OCI-LY1 (cell line): ENCODE measurements around the gene AFDN.

Experiments used
- H2AFZ ChIP-seq: fragments of 200-600 bp; sonication (generic), shearing (Covaris generic); 2 replicates; pipeline ENCODE4 v1.6.0; 2014; ENCODE audit warnings: antibody characterized with exemption, mild to moderate bottlenecking, low read length
- H3F3A ChIP-seq: fragments of 200-600 bp; sonication (generic), shearing (Covaris generic); 2 replicates; pipeline ENCODE4 v1.6.0; 2014; ENCODE audit warnings: mild to moderate bottlenecking, antibody characterized with exemption, low read length, moderate library complexity; ENCODE audit not compliant: insufficient read depth
- H3K27ac ChIP-seq: fragments of 200-600 bp; sonication (generic); 2 replicates; pipeline ENCODE4 v1.5.1; 2014; ENCODE audit warnings: low read length, mixed run types, mild to moderate bottlenecking, low read depth; ENCODE audit not compliant: poor library complexity, severe bottlenecking
- H3K27me3 ChIP-seq: fragments of 200-600 bp; sonication (generic); 2 replicates; pipeline ENCODE4 v1.6.0; 2014; ENCODE audit warnings: antibody characterized with exemption, mild to moderate bottlenecking, low read length, moderate library complexity; ENCODE audit not compliant: insufficient read depth
- H3K36me3 ChIP-seq: fragments of 200-600 bp; sonication (generic); 2 replicates; pipeline ENCODE4 v1.6.1; 2014; ENCODE audit warnings: mild to moderate bottlenecking, antibody characterized with exemption, low read length, moderate library complexity, mixed read lengths; ENCODE audit not compliant: insufficient read depth
- H3K4me1 ChIP-seq: fragments of 200-600 bp; sonication (generic); 2 replicates; pipeline ENCODE4 v1.5.1; 2014; ENCODE audit warnings: mild to moderate bottlenecking, low read length, moderate library complexity; ENCODE audit not compliant: insufficient read depth, severe bottlenecking
- H3K4me2 ChIP-seq: fragments of 200-600 bp; sonication (generic), shearing (Covaris generic); 2 replicates; pipeline ENCODE4 v1.6.1; 2014; ENCODE audit warnings: low read length
- H3K4me3 ChIP-seq: fragments of 200-600 bp; sonication (generic); 2 replicates; pipeline ENCODE4 v1.5.1; 2014; ENCODE audit warnings: low read length, low read depth, mild to moderate bottlenecking, mixed read lengths; ENCODE audit not compliant: poor library complexity, severe bottlenecking
- H3K79me2 ChIP-seq: fragments of 200-600 bp; shearing (Covaris generic); 2 replicates; pipeline ENCODE4 v1.6.1; 2016; ENCODE audit warnings: mixed run types, low read length, mixed read lengths; ENCODE audit not compliant: insufficient read depth
- H3K9ac ChIP-seq: fragments of 200-600 bp; sonication (generic), shearing (Covaris generic); 2 replicates; pipeline ENCODE4 v1.6.1; 2014; ENCODE audit warnings: mild to moderate bottlenecking, low read length, mixed read lengths
- H3K9me2 ChIP-seq: fragments of 200-600 bp; sonication (generic), shearing (Covaris generic); 2 replicates; pipeline ENCODE4 v1.6.1; 2014; ENCODE audit warnings: low read depth, mild to moderate bottlenecking, low read length, mixed read lengths
- H3K9me3 ChIP-seq: fragments of 200-600 bp; shearing (Covaris generic); 2 replicates; pipeline ENCODE4 v1.6.1; 2014; ENCODE audit warnings: low read length, mixed read lengths
- H4K20me1 ChIP-seq: fragments of 200-600 bp; sonication (generic), shearing (Covaris generic); 2 replicates; pipeline ENCODE4 v1.6.0; 2016; ENCODE audit warnings: mild to moderate bottlenecking, low read length; ENCODE audit not compliant: insufficient read depth
- CTCF ChIP-seq: fragments of 200-600 bp; sonication (generic), shearing (Covaris generic); IDR thresholded peaks from 2 replicates; pipeline ENCODE4 v1.5.1; 2017; ENCODE audit warnings: mild to moderate bottlenecking, antibody characterized with exemption, low read length, moderate library complexity, mixed read lengths
- EZH2 ChIP-seq: fragments of 200-600 bp; sonication (generic), shearing (Covaris generic); IDR thresholded peaks from 2 replicates; pipeline ENCODE4 v1.8.0; 2017; ENCODE audit warnings: borderline replicate concordance, mixed run types, mild to moderate bottlenecking, antibody characterized with exemption, low read length, moderate library complexity, mixed read lengths

AFDN gene

GRCh38 chr6:167963589-167964057 lies 136.9 kb downstream of the AFDN start:
- Histone ChIP-seq H3K4me1 (no peaks in the 10 kb centered on the region), H3K27ac (no peak overlapping the region), H3K9me3 (no peaks in the 10 kb centered on the region), H3K9ac (no peak overlapping the region), H2AFZ (no peak overlapping the region), H3F3A (no peaks in the 10 kb centered on the region), H3K27me3 (no peaks in the 10 kb centered on the region), H3K36me3 (no peaks in the 10 kb centered on the region), H3K4me2 (no peak overlapping the region), H3K4me3 (no peak overlapping the region), H3K9me2 (no peaks in the 10 kb centered on the region), H4K20me1 (no peaks in the 10 kb centered on the region), H3K79me2 (no peaks in the 10 kb centered on the region)
- TF ChIP-seq EZH2: no peak
- TF ChIP-seq CTCF: no peak

GRCh38 chr6:167965592-167966539 lies 139.2 kb downstream of the AFDN start:
- no peaks in the 10 kb centered on the region for H3K79me2 ChIP-seq
- H3K4me2 ChIP-seq: no peak overlapping the region
- H3K27me3 ChIP-seq: no peaks in the 10 kb centered on the region
- H3K9me3 ChIP-seq: no peaks in the 10 kb centered on the region
- no peaks in the 10 kb centered on the region for H3K36me3 ChIP-seq
- no peak overlapping the region for H2AFZ ChIP-seq
- no peak overlapping the region for H3K27ac ChIP-seq
- H3K4me1 ChIP-seq: no peaks in the 10 kb centered on the region
- H3F3A ChIP-seq: no peaks in the 10 kb centered on the region
- no peak overlapping the region for H3K4me3 ChIP-seq
- H3K9ac ChIP-seq: no peak overlapping the region
- TF ChIP-seq EZH2 (no peak), CTCF (no peak)
- H3K9me2 ChIP-seq: no peaks in the 10 kb centered on the region
- no peaks in the 10 kb centered on the region for H4K20me1 ChIP-seq

GRCh38 chr6:167966540-167966905 lies 139.8 kb downstream of the AFDN start:
- no peaks in the 10 kb centered on the region for H3K27me3 ChIP-seq
- no peaks in the 10 kb centered on the region for H3K79me2 ChIP-seq
- TF ChIP-seq EZH2 (no peak), CTCF (no peak)
- H3K36me3 ChIP-seq: no peaks in the 10 kb centered on the region
- H2AFZ ChIP-seq: no peak overlapping the region
- H3K9me3 ChIP-seq: no peaks in the 10 kb centered on the region
- no peak overlapping the region for H3K4me3 ChIP-seq
- no peaks in the 10 kb centered on the region for H3K9me2 ChIP-seq
- H3F3A ChIP-seq: no peaks in the 10 kb centered on the region
- H4K20me1 ChIP-seq: no peaks in the 10 kb centered on the region
- H3K27ac ChIP-seq: no peak overlapping the region
- no peak overlapping the region for H3K9ac ChIP-seq
- no peaks in the 10 kb centered on the region for H3K4me1 ChIP-seq
- H3K4me2 ChIP-seq: no peak overlapping the region
